ENCODE measurements around the gene LRRC36. TPM values are rescaled to one million over a fixed set of nuclear protein-coding genes. Genes with fewer than 3 reads are reported as not detected.

LRRC36 gene
- total and polyA plus RNA-seq, 2 of the 13 experiments (the other 11 are each of a cell fraction or from before 2014, with no cell fraction given) = 0.12 to 0.15 TPM

DNA sequence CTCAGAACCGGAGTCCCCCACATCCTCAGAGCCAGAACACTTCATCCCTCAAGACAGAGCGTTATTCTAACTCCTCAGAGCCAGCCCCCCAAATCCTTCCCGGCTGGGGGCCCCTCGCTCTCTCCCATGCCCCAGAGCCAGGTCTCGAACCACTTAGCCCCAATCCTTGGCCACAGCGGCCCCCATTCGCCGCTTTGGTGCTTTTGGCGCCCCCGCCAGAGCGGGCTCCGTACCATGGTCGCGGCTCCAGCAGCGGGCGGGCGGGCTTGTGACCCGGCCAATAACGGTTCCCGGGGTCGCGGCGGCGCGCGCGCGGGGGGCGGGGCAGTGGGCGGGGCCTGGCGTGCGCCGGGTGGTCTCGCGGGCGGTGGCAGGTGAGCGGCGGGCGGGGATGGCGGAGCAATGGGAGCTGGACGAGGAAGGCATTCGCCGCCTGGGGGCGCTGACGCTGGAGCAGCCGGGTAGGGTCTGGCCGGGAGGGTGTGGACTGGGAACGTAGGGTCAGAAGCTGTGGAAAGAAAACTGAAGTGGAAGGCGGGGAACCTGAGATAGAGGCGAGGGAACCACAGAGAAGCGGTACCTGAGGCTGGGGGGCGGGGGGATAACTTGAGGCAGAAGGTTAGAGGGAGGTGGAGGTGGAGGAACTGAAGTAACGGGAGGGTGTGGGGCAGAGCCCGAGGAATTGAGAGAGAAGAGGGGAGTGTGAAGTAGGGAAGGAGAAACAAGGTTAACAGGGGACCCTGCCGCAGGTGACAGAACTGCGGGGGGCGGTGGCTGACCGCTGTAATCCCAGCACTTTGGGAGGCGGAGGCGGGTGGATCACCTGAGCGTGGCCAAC, at the start of gene LRRC36, which contains the start of gene KCTD19 (continued):
- no peak for TF ChIP-seq ZBTB40 (IDR thresholded peaks at IDR 0.05)
- no peak for TF ChIP-seq ZBTB40 (CRISPR knock-in tag; IDR thresholded peaks at IDR 0.05)
- TF ChIP-seq ZNF589 (CRISPR knock-in tag; conservative IDR thresholded peaks at IDR 0.05) = no peak; the same call in 1 of the 2 replicates
- TF ChIP-seq ZNF580 (CRISPR knock-in tag; IDR thresholded peaks at IDR 0.05; ENCODE audit: borderline replicate concordance, low read depth) = no peak
- peak; percentile 44; the same call in 1 of the 2 replicates for TF ChIP-seq ATF7-NPFF (CRISPR knock-in tag; IDR thresholded peaks at IDR 0.05; ENCODE audit: low read depth)
- TF ChIP-seq ZNF670 (CRISPR knock-in tag; IDR thresholded peaks at IDR 0.05; ENCODE audit: borderline replicate concordance) = no peak
- peak; percentile 56; the same call in 1 of the 2 replicates for TF ChIP-seq HDAC1 (CRISPR knock-in tag; IDR thresholded peaks at IDR 0.05)
- no peak for TF ChIP-seq ZBTB20 (CRISPR knock-in tag; IDR thresholded peaks at IDR 0.05; ENCODE audit: borderline replicate concordance, low read depth)
- 0 out of 2 replicates have a peak, but pooled peaks have one; percentile 76 for TF ChIP-seq GTF3A (CRISPR knock-in tag; conservative IDR thresholded peaks at IDR 0.05)
- TF ChIP-seq ZNF382 (CRISPR knock-in tag; IDR thresholded peaks at IDR 0.05; ENCODE audit: borderline replicate concordance) = no peak
- no peak for TF ChIP-seq ZNF788 (CRISPR knock-in tag; IDR thresholded peaks at IDR 0.05; ENCODE audit: borderline replicate concordance)
- TF ChIP-seq ZNF577 (CRISPR knock-in tag; IDR thresholded peaks at IDR 0.05; ENCODE audit: borderline replicate concordance, low read depth) = no peak
- TF ChIP-seq SOX6 (IDR thresholded peaks at IDR 0.05) = no peak
- TF ChIP-seq SOX6 (CRISPR knock-in tag; IDR thresholded peaks at IDR 0.05) = peak; percentile 26; the same call in 1 of the 2 replicates
- no peak for TF ChIP-seq PPARG (CRISPR knock-in tag; conservative IDR thresholded peaks at IDR 0.05)
- TF ChIP-seq GFI1 (CRISPR knock-in tag; IDR thresholded peaks at IDR 0.05; ENCODE audit: borderline replicate concordance) = no peak
- TF ChIP-seq PRMT3 (CRISPR knock-in tag; IDR thresholded peaks at IDR 0.05; ENCODE audit: borderline replicate concordance, low read depth) = no peak
- TF ChIP-seq CBX5 (CRISPR knock-in tag; IDR thresholded peaks at IDR 0.05; ENCODE audit: borderline replicate concordance) = no peak
- no peak for TF ChIP-seq ZNF546 (CRISPR knock-in tag; conservative IDR thresholded peaks at IDR 0.05)
- TF ChIP-seq SNAI1 (CRISPR knock-in tag; IDR thresholded peaks at IDR 0.05; ENCODE audit: borderline replicate concordance) = no peak
- no peak for TF ChIP-seq ZFP36L1 (CRISPR knock-in tag; IDR thresholded peaks at IDR 0.05)
